ENCODE measurements around the gene FMNL3.

Gene FMNL3

DNA sequence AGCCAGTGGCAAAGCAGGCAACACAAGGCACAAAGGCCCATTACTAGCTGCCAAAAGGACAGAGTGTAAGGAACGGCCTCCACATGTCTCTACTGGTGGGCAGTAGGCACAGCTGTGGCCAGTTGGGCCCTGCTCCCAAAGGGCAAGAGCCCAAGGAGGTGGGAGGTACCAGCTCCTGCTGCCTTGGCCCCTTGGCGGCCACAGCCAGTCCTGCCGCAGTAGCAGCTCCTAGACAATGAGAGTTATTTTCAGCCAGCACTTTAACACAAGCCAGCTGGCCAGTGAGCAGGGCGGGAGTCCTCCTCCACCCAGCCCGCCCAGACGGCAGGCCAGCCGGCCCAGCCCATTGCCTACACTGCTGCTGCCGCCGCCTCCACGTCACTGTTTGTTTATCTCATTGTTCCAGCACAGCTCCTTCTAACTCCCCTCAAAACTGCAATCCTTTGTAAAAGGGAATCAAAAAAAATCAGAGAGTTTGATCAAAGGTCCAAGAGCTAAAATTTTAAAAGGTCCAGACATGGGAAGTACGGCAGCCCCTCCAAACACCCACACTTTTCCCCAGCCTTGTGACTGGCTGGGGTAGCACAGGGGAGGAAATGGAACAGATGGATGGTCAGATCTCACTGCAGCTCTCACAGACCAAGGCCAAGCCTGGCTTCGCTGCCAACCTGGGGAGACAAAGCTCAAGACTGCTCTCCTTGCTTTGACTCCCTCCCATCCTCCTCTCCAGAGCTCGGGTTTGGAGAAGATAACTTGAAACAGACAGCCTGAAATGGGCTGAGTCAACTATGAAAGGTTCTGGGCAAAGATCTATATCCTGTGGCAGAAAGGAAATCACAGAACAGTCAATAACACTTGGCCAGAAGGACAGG lies 33.5 kb downstream of the FMNL3 start:
- DNase-seq, result peak; percentile 65

DNA sequence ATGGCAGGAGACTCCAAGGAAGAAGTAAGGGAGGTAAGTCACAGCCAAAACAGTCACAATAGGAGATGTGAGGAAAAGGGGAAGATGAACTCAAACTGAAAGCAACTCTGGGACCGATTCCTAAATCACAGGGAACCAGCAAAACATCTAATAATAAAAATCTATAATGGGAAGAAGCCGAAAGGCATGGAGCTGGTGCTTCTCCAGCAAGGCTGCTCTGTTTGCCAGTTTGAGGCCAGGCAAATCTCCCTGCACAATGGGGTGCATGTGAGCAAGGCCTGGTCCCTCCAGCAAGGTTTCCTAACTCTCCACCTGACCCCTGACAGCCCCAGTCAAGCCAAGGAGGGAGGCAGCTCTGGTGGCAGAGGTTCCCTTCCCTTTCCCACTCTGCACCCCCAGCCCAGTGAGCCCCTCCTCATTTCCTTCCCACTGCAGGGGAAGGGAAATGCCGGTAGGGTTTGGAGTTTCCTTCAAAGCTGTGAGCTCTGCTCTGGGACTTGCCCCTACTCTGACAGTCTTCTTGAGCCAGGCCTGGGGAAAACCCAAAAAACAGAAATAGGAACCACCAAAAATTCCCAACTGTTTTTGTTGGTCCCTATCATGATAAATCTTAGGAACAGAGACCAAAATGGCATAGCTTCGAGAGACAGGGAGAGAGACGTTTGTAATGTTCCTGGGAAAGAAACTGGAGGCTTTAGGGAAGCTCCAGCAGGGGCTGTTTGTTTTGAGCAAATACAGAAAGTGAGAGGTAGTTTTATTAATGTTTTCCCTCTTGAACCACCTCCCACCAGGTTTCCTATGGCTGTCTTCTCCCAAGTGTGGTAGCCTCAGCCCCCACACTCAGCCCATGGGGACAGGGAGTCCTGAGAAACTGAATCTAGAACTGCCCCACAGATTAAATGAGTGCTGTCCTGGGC lies 34.6 kb downstream of the FMNL3 start:
- DNase-seq, result peak; percentile 59

DNA sequence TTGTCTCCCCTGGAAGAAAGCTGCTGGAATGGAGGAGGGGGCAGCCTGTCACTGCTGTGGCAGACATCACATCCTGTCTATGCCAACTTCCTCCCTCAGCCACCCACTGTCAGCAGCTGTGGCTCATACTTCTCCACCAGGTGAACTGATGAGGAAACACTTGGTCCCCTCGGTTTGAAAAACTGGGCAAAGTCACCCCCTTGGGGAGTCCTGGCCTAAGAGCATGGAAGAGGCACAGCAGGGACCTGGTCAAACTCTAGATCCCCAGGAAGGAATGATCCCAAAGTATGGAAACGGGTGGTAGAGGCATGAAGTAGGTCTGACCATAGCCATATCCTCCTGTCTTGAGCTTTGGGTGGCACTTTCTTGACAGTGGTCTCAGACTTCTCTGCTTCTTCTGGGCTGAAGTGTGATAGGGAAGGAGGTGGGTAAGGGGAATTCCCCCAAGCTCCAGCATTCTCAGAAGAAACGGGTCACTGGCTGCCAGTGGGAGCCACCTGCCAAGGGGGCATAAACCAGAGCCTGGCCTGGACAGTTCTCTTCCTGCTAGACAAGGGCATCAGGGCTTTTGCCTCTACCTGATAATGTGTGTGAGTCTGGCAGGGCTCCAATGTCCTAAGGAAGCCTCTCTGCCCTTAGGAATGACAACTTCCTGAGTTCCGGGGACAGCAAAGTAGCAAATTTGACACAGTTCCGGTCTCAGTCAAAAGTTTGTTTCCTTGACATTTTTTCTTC lies 36.0 kb downstream of the FMNL3 start:
- peak; percentile 84 for DNase-seq

DNA sequence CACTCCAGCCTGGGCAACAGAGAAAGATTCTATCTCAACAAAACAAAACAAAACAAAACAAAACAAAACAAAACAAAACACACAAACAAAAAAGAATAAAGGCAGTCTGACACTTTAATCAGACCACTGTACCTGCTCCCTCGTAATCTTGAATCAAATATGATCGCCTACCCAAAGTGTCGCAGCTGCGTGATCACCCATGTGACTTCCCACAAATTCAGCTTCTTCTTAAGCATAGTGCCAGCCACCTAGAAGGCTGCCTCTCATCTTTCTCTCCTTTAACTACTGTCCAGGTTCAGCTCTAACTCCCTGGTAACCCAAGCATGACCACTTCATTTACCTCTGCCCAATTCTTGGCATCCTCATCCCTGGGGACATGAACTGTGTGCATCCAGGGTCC lies 37.4 kb downstream of the FMNL3 start:
- no peak for DNase-seq

DNA sequence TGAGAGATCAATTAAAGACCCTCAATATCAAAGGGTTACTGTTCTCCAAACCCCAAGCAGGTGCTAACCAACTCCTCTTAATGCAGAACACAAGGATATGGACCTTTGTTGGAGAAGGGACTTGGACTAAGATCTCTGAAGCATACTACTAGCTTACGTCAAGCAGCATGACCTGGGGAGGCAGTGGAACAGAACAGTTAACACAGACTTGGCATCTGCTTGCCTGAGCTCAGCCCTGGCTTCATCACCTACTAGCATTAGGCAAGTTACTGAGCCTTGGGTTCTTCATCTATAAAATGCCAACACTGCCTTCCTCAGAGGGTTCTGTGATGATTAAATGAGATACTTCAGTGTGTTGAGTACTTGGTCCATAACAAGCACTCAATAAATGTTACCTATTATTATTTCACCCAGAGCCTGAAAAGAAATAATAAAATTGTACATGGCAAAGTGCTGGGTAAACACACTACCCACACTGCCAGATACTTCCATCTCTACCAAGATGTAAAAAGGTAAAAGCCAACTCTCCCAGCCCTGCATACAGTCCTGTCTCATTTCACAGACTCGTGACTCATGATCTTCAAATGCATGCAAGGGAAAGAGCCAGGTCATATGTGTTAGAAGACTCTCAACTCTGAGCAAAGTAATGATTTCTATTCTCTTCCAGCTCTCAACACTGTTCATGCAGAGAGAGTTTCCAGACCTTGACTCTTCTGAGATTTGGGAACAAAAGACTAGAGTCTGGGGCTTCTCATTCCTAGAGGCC lies 39.7 kb downstream of the FMNL3 start:
- no peak for DNase-seq

DNA sequence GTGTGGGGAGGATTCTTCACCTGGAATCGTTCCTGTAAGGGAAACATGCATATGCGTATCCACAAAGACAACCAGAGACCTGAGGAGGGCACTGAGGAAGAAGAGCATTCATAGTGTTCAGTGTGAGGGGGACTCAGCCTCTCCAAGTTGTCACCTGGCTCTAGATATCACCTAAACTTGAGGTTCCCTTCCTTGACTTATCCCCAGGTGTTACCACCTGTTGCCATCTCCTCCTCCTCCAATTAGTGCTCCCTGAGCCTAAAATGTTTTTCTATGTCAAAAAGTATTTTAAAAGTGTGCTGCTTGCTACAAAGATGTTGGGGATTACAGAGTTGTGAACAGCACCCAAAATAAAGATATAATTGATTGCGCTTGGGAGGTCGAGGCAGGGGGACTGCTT lies 41.0 kb downstream of the FMNL3 start:
- DNase-seq, result no peak

DNA sequence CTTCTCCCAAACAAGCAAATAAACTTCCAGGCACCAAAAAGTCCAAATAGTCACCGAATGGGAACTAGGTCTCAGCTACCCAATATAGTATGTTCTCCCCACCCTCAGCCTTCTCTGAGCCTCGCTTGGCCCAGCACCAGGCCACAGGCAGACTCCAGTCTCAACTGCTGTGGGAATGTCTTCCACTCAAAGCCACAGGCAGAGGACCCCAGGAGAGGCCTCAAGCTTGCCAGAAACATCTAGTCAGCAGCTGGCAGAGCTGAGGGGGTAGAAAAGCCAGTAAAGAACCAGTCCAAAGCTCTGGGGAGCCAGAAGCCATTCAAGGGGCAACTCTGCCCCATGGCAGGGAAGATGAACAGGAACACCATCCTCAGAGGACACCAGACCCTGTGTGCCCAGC lies 41.8 kb downstream of the FMNL3 start:
- DNase-seq, result peak; percentile 60

DNA sequence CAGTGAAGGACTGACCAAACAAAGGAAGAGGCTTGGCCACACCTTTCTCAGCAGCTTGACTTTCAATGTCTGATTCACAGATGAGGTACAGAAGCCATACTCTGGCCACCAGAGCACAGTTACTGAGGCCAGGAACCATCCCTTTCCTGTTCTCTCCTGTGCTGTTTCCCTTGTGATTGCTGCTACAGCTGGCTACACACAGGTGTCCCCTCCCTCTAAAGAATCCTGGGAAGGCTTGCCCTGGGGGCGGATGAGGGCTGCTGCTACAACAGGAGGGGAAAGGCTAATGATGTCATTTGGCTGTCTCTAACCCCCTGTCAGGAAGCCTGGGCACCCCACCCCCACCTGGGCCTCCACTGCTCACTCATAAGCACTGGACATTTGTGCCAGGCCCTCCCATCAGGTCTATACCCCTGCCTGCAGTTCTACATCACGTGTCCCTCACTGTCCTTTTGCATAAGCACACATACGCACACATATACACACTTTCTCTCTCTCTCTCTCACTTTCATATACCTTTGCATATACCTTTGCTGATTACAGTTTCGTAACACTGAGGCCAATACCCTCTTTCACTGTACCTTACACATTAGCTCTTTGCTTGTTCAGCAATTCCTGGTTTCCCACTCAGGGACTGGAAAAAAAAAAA lies 42.5 kb downstream of the FMNL3 start:
- no peak for DNase-seq

DNA sequence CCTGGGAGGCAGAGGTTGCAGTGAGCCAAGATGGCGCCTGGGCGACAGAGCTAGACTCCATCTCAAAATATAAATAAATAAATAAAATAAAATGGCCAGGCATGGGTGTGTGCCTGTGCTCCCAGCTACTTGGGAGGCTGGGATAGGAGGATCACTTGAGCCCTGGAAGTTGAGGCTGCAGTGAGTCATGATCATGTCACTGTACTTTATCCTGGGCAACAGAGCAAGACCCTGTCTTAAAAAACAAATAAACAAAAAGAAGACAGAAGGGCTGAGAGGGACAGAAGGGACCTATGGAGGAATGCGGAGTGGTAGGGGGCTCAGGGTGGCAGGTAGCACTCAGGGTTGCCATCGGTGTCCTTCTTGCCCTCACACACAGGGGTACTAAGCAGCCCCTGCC lies 43.0 kb downstream of the FMNL3 start:
- no peak for DNase-seq

DNA sequence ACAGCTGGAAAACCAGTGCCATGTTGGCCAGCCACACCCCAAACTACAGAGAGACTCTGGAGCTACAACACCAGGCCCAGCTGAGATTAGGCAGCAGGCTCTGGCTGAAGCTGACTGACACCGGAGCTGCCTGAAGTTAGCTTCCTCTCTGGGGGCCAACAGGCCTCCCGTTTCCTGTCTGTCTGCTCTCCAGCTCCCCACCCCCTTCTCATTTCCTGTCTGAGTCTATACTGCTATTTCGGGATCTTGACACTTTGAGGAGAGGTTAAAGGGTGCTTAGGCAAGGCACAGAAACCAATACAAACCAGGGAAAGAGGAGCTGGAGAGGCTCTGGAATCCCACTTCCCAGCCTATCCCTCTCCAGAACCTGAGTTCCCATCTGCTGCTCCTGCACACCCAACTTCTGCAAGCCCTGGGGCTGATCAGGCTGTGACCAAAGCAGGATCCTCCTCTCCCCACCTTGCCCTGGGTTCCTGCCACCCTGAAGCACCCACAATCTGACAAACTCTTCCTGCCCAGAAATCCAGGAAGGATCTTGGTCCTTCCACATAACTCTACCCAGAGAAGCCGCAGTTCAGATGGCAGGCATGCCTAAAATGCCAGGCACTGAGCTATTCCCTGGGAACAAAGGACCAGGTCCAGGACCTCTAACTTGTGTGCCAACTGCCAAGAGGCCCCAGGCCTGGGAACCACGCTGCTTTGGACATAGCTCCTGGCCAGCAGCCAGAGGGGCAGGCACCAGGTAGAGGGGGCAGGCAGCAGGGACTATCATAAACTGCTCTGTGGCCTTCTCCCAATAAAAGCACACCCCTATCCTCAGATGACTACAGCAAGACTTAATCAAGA lies 44.0 kb downstream of the FMNL3 start:
- DNase-seq, result peak; percentile 86

DNA sequence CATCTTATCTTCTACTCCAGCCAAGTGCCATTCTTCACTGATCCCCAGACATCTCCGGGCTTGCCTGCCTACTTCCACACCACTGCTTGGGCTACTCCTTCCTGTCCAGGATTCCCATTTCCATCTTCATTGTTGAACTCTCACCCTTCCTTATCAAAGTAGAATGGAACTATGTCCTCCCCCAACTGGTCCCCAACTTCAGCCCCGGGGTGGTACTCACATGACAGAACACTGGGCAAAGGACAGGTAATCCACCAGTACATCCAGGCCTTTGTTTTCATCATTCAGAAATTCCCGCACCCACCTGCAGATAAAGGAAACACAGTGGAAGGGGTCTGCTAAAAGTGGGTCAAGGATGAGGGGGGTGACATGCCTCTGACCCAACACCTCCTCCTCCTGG lies 45.5 kb downstream of the FMNL3 start:
- no peak for DNase-seq

DNA sequence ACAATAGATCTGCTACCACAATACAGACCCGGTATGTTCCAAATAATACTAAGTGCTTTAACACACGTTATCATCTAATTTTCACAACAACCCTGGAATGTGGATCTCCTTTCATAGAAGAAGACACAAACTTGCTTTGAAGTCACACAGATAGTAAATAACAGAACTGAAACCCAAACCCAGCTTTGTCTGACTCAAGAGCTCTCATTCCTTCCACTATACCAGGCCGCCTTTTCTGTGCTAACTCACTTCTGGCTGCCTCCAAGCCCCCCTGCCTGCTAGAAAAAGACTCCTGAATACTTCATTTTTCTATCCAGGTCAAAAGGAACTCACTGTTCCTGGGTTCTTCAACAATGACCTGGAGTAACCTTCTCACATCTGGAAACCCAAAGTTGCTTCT lies 46.0 kb downstream of the FMNL3 start:
- no peak for DNase-seq

DNA sequence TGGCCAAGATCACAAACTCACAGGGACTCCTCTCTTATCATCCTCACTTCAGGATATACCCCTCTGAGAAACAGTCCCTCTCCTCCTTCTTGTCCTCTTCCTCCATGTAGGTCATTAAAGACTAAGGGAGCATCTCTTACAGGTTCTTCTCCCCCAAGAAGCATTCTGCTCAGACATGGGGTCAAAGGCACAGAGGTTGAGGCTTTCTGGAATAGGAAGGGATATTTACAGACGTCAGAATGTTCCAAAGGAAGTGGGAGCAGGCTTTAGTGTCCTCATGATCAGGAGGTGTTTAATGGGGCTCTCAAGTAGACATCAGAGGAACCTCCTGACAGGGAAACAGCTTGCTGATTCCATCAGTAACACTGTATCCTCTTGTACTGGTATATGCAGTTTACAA lies 47.5 kb downstream of the FMNL3 start:
- DNase-seq, result no peak

DNA sequence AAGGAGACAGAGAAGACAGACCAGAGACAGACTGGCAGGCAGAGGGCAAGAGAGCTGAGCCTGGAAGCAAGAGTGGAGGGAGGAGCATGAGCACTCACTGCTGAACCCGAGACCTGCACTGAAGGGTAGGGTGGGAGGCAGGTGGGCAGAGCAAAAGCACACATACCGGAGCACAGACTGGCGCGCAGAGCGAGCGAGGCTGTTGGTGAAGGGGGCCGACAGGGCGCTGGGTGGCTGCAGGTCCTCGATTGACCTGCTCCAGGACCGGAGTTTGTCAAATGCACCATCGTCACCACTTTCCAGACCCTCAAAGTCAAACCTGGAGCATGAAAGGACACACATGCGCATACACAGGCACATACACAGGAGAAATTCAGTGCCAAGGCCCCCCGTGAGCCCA lies 48.9 kb downstream of the FMNL3 start:
- no peak for DNase-seq

DNA sequence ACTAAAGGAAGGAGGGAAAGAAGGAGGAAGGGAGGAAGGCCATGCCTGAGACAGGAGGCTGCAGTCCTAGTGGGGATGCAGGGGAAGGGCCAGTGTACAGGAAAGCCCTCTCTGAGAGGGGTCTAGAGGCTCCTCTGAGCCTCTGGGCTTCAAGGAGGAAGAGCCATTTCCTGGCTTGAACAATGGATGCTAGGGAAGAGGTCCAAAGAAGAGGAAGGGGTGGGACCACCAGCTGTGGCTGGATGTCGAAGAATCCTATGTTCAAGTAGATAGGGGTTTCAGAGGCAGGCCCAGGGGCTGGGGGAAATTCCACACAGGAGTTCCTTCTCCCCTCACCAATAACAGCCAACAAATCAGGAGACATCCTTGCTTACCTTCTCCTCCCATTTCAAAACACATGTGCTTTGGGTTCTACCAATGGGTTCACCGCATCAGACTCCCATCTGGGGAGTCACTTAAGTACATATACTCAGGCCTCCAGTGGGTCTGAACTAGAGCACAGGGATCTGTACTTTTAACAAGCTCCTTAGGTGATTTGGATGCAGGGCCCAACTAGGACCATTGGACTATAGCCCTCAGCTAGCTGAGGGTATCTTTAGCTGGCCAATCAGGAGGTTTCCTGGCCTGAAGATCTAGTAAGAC lies 51.5 kb downstream of the FMNL3 start:
- DNase-seq, result peak; percentile 41

DNA sequence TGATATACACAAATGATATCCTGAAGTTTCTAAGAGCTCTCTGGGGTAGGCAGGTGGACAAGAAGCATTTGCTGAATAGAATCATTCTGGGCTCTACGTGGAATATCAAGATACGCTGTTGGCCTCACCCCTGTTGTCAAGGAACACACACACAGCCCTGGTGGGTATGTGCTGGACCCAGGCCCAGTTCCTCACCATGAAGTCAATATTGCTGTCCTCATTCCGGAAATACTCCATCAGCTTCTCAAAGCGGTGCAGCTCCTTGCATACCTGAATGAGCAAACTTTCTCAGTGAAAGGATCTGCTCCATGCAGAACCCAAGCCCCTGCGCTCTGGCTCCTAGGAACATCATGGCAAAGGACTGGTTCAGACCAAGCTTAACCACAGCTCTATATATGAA lies 52.5 kb downstream of the FMNL3 start:
- DNase-seq, result peak; percentile 46

DNA sequence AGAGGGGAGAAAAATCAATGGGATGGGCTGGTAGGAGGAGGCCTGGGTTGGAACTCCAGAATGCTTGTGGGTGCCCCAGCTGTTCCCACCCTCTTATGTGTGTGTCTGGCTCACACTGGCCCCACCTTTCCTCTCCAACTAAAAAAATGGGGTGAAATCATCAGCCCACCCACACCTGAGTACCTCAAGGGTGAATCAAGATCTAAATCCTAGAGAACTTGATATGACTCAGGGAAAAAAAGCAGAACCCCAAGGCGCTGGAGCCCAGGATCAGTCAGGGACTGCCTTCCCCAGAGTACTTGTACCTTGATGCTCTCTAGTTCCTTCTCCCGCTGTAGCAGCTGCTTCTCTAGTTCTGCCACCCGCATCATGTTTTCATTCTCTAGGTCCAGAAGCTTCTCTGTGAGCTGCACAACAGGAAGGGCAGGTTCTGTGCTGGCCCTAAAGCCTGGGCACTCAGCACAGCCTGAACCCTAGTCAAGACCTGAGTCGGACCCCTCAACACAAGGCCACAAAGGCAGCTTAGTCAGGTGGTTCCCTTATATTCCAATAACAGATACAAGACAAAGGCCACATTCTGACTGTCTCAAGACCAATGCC lies 54.2 kb downstream of the FMNL3 start:
- DNase-seq, result peak; percentile 47

DNA sequence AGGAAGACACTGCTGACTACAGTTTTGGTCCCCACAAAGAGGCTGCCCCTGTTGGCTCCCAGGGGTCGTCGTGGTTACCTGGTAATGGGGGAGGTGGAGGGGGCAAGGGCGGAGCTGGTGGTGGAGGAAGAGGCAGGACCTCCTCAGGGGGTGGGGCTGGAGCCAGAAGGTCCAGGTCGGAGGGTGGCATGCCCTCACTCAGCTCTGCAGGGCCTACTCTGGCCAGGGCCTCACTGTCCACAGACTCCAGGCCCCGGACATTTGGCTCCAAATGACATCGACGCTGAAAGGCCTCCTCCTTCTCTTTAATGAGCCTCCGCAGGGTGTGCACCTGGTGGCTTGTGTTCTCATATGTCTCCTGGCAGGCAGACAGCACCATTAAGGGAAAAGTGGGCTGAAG lies 55.4 kb downstream of the FMNL3 start:
- DNase-seq, result peak; percentile 45

DNA sequence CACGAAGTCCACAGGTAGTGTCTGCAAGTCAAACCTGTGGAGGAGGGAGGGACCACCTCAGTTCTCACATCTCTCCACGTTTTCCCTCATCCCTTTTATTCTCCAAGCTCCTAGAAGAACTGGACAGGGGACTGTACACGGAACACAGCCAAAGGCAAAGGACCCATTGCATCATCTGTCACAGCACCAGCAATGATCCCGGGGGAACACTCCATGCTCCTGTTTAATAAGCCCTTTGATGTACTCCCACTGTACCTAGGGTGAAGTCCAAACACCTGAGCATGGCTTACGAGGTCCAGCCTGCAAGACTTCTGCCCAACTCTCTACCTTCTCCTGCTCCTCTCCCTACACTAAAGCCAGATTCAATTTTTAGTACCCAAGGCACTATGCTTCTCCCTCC lies 57.3 kb downstream of the FMNL3 start:
- DNase-seq, result no peak

DNA sequence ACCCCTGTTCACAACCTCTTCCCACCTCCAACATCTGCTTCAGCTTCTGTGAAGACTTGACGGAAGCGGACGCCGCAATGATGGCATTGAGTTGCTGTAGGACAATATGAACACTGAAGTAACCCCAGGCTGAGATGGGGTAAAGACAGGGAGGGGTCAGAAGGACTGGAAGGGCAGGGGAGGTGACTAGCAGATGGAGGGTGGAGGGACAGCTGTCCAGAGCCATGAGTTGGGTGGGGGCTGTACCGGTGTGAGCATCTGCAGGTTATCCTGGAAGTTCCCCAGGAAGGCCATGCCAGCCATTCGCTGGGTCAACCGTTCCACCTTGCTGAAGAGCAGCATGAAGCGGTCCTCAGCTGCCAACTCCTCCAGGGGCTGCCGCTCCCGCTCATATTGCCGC lies 57.8 kb downstream of the FMNL3 start:
- no peak for DNase-seq
